GM12878 (cell line): ENCODE measurements around the gene MYO1D. TPM values are rescaled to one million over a fixed set of nuclear protein-coding genes. Genes with fewer than 3 reads are reported as not detected.

Experiments used
- CBX5 ChIP-seq: sonication (generic); IDR thresholded peaks from 2 replicates; pipeline ENCODE4 v1.6.1; 2016; ENCODE audit warnings: low read depth, moderate library complexity, mild to moderate bottlenecking, inconsistent platforms
- DPF2 ChIP-seq: fragments of 450-650 bp; IDR thresholded peaks from 2 replicates; pipeline ENCODE4 v1.6.1; 2017; ENCODE audit warnings: mild to moderate bottlenecking
- ETV6 ChIP-seq, 2 experiments: fragments of 450-650 bp in 1 of 2; IDR thresholded peaks in 1 of 2; conservative IDR thresholded peaks in 1 of 2; 2 replicates each; pipeline ENCODE4 v1.6.1; 2014; ENCODE audit warnings: antibody characterized with exemption in 1 of 2, borderline replicate concordance in 1 of 2, low read depth in 1 of 2, mild to moderate bottlenecking in 1 of 2, moderate library complexity in 1 of 2
- GATAD2B ChIP-seq: fragments of 450-650 bp; conservative IDR thresholded peaks from 2 replicates; pipeline ENCODE4 v1.6.1; 2017; ENCODE audit warnings: low read depth, mild to moderate bottlenecking, moderate library complexity
- IRF4 ChIP-seq: IDR thresholded peaks from 2 replicates; pipeline ENCODE4 v1.6.1; 2011; ENCODE audit warnings: low read depth, low read length
- MYB ChIP-seq: fragments of 150-350 bp; IDR thresholded peaks from 2 replicates; pipeline ENCODE4 v1.6.1; 2014; ENCODE audit warnings: mild to moderate bottlenecking, low read depth, low read length, borderline replicate concordance
- POLR2AphosphoS5 ChIP-seq: IDR thresholded peaks from 2 replicates; pipeline ENCODE4 v1.6.1; 2011; ENCODE audit warnings: mild to moderate bottlenecking, low read length, inconsistent platforms
- RBBP5 ChIP-seq: fragments of 200-600 bp; sonication (generic); conservative IDR thresholded peaks from 2 replicates; pipeline ENCODE4 v1.6.1; 2016
- SKIL ChIP-seq: fragments of 450-650 bp; IDR thresholded peaks from 2 replicates; pipeline ENCODE4 v1.6.1; 2017; ENCODE audit warnings: mild to moderate bottlenecking, low read depth, inconsistent platforms; ENCODE audit not compliant: poor library complexity, severe bottlenecking
- SREBF1 ChIP-seq: IDR thresholded peaks from 2 replicates; pipeline ENCODE4 v1.6.1; 2012; ENCODE audit warnings: mild to moderate bottlenecking, low read length
- TAF1 ChIP-seq: IDR thresholded peaks from 2 replicates; pipeline ENCODE4 v1.6.1; 2011; ENCODE audit warnings: mild to moderate bottlenecking, low read depth, low read length, borderline replicate concordance
- TARDBP ChIP-seq: IDR thresholded peaks from 2 replicates; pipeline ENCODE4 v1.6.1; 2016; ENCODE audit warnings: borderline replicate concordance
- WRNIP1 ChIP-seq: IDR thresholded peaks from 2 replicates; pipeline ENCODE4 v1.6.1; 2011; ENCODE audit warnings: low read depth, low read length, improper control_type of control experiment, borderline replicate concordance
- ZBED1 ChIP-seq: IDR thresholded peaks from 2 replicates; pipeline ENCODE4 v1.6.1; 2016; ENCODE audit warnings: borderline replicate concordance
- ZNF217 ChIP-seq: fragments of 450-650 bp; IDR thresholded peaks from 2 replicates; pipeline ENCODE4 v1.6.1; 2017; ENCODE audit warnings: antibody characterized with exemption, mild to moderate bottlenecking
- ZNF622 ChIP-seq: fragments of 450-650 bp; IDR thresholded peaks from 2 replicates; pipeline ENCODE4 v1.6.1; 2017; ENCODE audit warnings: mild to moderate bottlenecking, inconsistent platforms
- polyA plus RNA-seq, 11 experiments: library from polyadenylated mRNA; depleted of rRNA in 4 of 11; unstranded in 6 of 11; stranded (reverse) in 5 of 11; fragments of >200 nt; fragmentation: Nextera tagmentation in 4 of 11; fragmentation: Illumina TruSeq in 1 of 11; extraction: Ambion mirVana in 4 of 11; extraction: Trizol in 1 of 11; gene quantifications; 1 replicate in 1 of 11; 2 replicates in 10 of 11; pipeline versions ENCODE4 v1.2.1 to v1.2.3, GENCODE V29; 2011 to 2016; ENCODE audit warnings: inconsistent platforms in 2 of 11, missing spikeins in 2 of 11, low read depth in 1 of 11
- total RNA-seq, 4 experiments: library from RNA; depleted of rRNA in 3 of 4; stranded (reverse); fragments of >200 nt in 3 of 4; fragmentation: Illumina TruSeq in 1 of 4; extraction: Trizol in 1 of 4; gene quantifications; 2 replicates each; pipeline versions ENCODE4 v1.2.1 to v1.2.3, GENCODE V29; 2013 to 2021
- TF ChIP-seq, protein P1 (sequence below): IDR thresholded peaks from 2 replicates; pipeline ENCODE4 v1.6.1; 2011; ENCODE audit warnings: borderline replicate concordance, low read depth, mild to moderate bottlenecking, moderate library complexity, low read length; ENCODE audit not compliant: insufficient read depth, poor library complexity, severe bottlenecking
- TF ChIP-seq, protein P2 (sequence below): fragments of 450-650 bp; IDR thresholded peaks from 2 replicates; pipeline ENCODE4 v1.6.1; 2016; ENCODE audit warnings: mild to moderate bottlenecking
- TF ChIP-seq, protein P3 (sequence below): IDR thresholded peaks from 2 replicates; pipeline ENCODE4 v1.6.1; 2011; ENCODE audit warnings: mild to moderate bottlenecking, low read depth, low read length, moderate library complexity; ENCODE audit not compliant: insufficient replicate concordance
- TF ChIP-seq, protein P4 (sequence below): fragments of 150-350 bp; IDR thresholded peaks from 2 replicates; pipeline ENCODE4 v1.6.1; 2016; ENCODE audit warnings: low read depth, low read length

MYO1D gene
- total and polyA plus RNA-seq, 10 of the 15 experiments (the other 5 are each of a cell fraction or from before 2014, with no cell fraction given): 1.8 to 37.7 (median 25.4) TPM

GRCh38 chr17:32876417-32877163, at the start of gene MYO1D (continued):
- TF ChIP-seq, protein P1, sequence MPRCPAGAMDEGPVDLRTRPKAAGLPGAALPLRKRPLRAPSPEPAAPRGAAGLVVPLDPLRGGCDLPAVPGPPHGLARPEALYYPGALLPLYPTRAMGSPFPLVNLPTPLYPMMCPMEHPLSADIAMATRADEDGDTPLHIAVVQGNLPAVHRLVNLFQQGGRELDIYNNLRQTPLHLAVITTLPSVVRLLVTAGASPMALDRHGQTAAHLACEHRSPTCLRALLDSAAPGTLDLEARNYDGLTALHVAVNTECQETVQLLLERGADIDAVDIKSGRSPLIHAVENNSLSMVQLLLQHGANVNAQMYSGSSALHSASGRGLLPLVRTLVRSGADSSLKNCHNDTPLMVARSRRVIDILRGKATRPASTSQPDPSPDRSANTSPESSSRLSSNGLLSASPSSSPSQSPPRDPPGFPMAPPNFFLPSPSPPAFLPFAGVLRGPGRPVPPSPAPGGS: peak; percentile 49
- TF ChIP-seq CBX5 (no peak), MYB (no peak), RBBP5 (no peak), WRNIP1 (no peak), POLR2AphosphoS5 (no peak), DPF2 (peak; percentile 76), ZNF622 (no peak), TARDBP (no peak), ZBED1 (no peak), GATAD2B (peak; percentile 92), ETV6 (conservative IDR thresholded peaks at IDR 0.05 in 1 of 2, IDR thresholded peaks at IDR 0.05 in 1 of 2; ENCODE audit: borderline replicate concordance in 1 of 2, low read depth in 1 of 2) (no peak), IRF4 (no peak), SKIL (no peak), SREBF1 (no peak), TAF1 (no peak), ZNF217 (no peak)
- TF ChIP-seq, protein P2, sequence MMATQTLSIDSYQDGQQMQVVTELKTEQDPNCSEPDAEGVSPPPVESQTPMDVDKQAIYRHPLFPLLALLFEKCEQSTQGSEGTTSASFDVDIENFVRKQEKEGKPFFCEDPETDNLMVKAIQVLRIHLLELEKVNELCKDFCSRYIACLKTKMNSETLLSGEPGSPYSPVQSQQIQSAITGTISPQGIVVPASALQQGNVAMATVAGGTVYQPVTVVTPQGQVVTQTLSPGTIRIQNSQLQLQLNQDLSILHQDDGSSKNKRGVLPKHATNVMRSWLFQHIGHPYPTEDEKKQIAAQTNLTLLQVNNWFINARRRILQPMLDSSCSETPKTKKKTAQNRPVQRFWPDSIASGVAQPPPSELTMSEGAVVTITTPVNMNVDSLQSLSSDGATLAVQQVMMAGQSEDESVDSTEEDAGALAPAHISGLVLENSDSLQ: no peak
- TF ChIP-seq, protein P3, sequence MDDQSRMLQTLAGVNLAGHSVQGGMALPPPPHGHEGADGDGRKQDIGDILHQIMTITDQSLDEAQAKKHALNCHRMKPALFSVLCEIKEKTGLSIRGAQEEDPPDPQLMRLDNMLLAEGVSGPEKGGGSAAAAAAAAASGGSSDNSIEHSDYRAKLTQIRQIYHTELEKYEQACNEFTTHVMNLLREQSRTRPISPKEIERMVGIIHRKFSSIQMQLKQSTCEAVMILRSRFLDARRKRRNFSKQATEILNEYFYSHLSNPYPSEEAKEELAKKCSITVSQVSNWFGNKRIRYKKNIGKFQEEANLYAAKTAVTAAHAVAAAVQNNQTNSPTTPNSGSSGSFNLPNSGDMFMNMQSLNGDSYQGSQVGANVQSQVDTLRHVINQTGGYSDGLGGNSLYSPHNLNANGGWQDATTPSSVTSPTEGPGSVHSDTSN: no peak
- TF ChIP-seq, protein P4, sequence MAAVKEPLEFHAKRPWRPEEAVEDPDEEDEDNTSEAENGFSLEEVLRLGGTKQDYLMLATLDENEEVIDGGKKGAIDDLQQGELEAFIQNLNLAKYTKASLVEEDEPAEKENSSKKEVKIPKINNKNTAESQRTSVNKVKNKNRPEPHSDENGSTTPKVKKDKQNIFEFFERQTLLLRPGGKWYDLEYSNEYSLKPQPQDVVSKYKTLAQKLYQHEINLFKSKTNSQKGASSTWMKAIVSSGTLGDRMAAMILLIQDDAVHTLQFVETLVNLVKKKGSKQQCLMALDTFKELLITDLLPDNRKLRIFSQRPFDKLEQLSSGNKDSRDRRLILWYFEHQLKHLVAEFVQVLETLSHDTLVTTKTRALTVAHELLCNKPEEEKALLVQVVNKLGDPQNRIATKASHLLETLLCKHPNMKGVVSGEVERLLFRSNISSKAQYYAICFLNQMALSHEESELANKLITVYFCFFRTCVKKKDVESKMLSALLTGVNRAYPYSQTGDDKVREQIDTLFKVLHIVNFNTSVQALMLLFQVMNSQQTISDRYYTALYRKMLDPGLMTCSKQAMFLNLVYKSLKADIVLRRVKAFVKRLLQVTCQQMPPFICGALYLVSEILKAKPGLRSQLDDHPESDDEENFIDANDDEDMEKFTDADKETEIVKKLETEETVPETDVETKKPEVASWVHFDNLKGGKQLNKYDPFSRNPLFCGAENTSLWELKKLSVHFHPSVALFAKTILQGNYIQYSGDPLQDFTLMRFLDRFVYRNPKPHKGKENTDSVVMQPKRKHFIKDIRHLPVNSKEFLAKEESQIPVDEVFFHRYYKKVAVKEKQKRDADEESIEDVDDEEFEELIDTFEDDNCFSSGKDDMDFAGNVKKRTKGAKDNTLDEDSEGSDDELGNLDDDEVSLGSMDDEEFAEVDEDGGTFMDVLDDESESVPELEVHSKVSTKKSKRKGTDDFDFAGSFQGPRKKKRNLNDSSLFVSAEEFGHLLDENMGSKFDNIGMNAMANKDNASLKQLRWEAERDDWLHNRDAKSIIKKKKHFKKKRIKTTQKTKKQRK: no peak
